Measurements from ENCODE around the gene SLC27A4.

GRCh38 chr9:128375865-128376264 lies 35.5 kb downstream of the SLC27A4 start:
- TF ChIP-seq CTCF (IDR thresholded peaks at IDR 0.05) (no peak), POLR2A (IDR thresholded peaks at IDR 0.05) (no peak)
